Astrocyte of the spinal cord (primary cell): ENCODE measurements around the gene BCLAF1.
"Not testable (repeated sequence)": the region's sequence is repeated elsewhere in the genome, so short reads cannot be mapped to it uniquely, and the experiment has no call there.

Experiments
- DNase-seq: peaks from one replicate; pipeline ENCODE4 v3.0.0; 2011; ENCODE audit warnings: low read depth, low spot score
- H3K4me3 ChIP-seq: 2 replicates; pipeline ENCODE4 v1.5.1; 2011; ENCODE audit warnings: low read depth, mild to moderate bottlenecking, low read length, moderate library complexity
- in situ Hi-C: cut with HindIII; loops from 2 replicates; pipeline ENCODE4 v1.10.0; 2017; ENCODE audit warnings: low sequenced_read_pairs
- TF ChIP-seq, protein P1 (sequence below): IDR thresholded peaks from 2 replicates; pipeline ENCODE4 v1.5.1; 2012; ENCODE audit warnings: low read depth, mild to moderate bottlenecking, low read length, inconsistent platforms

Gene BCLAF1

DNA sequence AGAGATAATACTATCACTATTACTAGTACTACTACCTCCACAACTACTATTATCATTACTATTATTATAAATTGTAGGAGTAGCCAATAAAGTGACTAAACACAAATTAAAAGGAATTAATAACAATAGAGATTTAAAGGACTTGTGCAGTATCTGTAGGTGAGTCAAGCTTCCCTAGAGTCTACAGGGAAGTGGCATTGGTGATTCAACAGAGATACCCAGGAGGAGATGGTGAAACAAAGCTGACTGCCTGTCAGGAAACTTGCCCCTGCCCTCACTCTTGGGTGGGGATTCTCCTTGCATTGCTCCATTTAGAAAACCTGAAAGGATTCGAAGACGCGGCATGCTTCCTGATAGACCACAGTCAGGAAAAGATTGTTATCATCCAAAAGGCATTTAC lies 23.3 kb upstream of the BCLAF1 start:
- in situ Hi-C loops = no loop called here
- DNase-seq = no peak
- TF ChIP-seq, protein P1, sequence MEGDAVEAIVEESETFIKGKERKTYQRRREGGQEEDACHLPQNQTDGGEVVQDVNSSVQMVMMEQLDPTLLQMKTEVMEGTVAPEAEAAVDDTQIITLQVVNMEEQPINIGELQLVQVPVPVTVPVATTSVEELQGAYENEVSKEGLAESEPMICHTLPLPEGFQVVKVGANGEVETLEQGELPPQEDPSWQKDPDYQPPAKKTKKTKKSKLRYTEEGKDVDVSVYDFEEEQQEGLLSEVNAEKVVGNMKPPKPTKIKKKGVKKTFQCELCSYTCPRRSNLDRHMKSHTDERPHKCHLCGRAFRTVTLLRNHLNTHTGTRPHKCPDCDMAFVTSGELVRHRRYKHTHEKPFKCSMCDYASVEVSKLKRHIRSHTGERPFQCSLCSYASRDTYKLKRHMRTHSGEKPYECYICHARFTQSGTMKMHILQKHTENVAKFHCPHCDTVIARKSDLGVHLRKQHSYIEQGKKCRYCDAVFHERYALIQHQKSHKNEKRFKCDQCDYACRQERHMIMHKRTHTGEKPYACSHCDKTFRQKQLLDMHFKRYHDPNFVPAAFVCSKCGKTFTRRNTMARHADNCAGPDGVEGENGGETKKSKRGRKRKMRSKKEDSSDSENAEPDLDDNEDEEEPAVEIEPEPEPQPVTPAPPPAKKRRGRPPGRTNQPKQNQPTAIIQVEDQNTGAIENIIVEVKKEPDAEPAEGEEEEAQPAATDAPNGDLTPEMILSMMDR = no peak
- H3K4me3 ChIP-seq = no peak overlapping the region

DNA sequence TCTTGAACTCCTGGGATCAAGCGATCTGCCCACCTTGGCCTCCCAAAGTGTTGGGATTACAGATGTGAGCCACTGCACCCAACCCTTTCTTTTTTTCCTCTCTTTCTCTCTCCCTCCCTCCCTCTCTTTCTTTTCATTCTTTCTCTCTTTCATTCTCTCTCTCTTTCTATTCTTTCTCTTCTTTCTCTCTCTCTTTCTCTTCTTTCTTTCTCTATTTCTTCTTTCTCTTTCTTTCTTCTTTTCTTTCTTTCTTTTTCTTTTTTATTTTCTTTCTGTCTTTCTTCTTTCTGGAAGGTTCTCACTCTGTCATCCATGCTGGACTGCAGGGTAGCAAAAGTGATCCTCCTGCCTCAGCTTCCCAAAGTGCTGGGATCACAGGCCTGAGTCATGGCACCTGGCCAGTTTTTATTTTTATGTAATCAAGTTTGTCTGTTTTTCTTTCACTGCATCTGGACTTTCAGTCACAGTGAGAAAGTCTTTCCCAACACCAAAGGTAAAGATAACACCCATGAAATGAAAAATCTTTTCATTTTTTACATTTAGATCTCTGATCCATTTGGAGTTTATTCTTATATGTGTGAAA lies 20.2 kb upstream of the BCLAF1 start:
- DNase-seq = no peak
- TF ChIP-seq, protein P1 = no peak
- in situ Hi-C loops = no loop called here
- H3K4me3 ChIP-seq = no peak overlapping the region

DNA sequence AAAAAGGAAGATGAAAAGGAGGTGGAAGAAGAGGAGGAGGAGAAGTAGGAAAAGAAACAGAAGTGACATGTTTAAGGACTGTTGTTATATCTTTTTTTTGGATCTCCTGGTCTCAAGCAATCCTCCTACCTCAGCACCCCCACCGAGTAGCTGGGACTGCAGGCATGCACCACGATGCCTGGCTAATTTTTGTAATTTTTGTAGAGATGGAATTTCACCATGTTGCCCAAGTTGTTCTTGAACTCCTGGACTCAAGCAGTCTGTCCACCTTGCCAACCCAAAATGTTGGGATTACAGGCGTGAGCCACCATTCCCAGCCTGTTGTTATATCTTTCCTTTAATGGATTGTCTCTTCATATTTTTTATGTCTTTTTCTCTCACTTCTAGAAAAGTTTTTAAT lies 19.5 kb upstream of the BCLAF1 start:
- TF ChIP-seq, protein P1 = no peak
- no peak for DNase-seq
- no peak overlapping the region for H3K4me3 ChIP-seq
- in situ Hi-C loops = no loop called here

DNA sequence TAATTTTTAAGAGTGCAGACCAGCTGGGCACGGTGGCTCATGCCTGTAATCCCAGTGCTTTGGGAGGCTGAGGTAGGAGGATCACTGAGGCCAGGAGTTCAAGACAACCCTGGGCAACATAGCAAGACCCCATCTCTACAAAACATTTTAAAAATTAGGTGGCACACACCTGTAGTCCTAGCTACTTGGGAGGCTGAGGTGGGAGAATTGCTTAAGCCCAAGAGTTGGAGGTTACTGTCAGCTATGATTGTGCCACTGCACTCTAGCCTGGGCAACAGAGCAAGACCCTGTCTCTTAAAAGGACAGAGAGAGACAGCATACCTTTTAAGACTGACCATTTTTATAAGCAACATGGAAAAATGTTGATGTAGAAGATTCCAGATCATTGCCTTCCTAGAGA lies 18.8 kb upstream of the BCLAF1 start:
- in situ Hi-C loops, DNase-seq, H3K4me3 ChIP-seq: not testable (repeated sequence)

DNA sequence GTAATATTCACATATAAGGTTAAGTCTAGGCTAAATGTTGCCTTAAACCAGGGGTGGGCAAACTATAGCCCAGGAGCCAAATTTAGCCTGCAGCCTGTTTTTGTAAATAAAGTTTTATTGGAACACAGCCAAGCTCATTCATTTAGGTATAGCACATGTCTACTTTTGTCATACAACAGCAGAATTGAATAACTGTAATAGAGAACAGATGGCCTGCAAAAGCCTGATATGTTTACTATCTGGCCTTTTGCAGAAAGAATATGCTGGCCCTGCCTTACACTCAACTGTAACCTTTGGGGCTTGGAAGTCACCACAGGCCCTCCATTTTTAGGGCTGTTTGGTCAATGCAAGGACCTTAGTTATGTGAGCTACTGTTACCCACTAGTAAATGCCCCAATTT lies 17.7 kb upstream of the BCLAF1 start:
- in situ Hi-C loops = no loop called here
- no peak for DNase-seq
- TF ChIP-seq, protein P1 = no peak
- H3K4me3 ChIP-seq = no peak overlapping the region

DNA sequence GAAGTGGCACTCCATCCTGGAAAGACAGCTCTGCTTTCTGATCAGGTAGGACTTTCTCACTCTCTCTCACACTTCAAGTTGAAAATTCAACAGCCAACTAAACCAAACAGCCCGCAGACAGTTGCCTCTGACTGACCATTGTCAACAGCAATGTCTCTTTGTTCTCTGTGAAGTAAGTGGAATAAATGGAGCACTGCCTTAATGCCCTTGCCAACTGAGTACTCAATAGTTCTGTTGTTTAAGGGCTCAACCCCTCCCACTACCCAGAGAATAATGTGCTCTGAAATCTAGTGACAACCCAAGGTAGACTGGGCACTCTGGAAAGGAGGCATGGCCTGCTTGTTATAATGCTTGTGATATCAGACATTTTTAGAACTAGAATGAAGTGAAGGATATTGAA lies 16.8 kb upstream of the BCLAF1 start:
- no peak for DNase-seq
- in situ Hi-C loops = no loop called here
- TF ChIP-seq, protein P1 = no peak
- H3K4me3 ChIP-seq = no peak overlapping the region

DNA sequence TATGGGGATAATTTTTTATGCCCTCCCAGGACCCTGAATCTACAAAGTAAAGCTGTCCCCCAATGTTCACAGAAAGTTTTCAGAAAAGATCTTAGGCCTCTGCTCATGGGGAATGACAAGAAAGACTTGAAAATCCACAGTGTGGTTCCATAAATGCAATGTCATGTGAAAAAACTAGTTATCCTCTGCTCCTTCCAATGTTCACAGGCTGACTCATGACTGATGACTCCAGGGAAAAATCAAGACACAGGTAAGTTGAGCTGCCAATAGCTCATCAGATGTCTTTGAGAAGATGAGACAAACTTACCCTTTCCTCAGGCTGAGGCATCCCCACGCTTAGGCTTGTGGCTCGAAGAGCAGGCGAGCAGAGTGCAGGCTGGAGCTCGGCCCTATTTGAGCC lies 14.8 kb upstream of the BCLAF1 start:
- TF ChIP-seq, protein P1 = no peak
- no peak overlapping the region for H3K4me3 ChIP-seq
- DNase-seq = no peak
- in situ Hi-C loops = no loop called here
